ENCODE data around the gene FTSJ1. TPM values are rescaled to one million over a fixed set of nuclear protein-coding genes. Genes with fewer than 3 reads are reported as not detected.

Gene FTSJ1
- total and polyA plus RNA-seq, 7 donors, result 15.6 to 39.9 (median 26.9) TPM

- H3K4me3 ChIP-seq, result no peak overlapping the region
- H3K9me3 ChIP-seq, result no peaks in the 10 kb centered on the region
- no peaks in the 10 kb centered on the region for H3K4me1 ChIP-seq
- TF ChIP-seq POLR2A (IDR thresholded peaks at IDR 0.05) (no peak), EP300 (IDR thresholded peaks at IDR 0.05) (no peak), CTCF (IDR thresholded peaks at IDR 0.05) (no peak)
- WGBS, 2 donors, result 92 to 93% methylated on average over 9 of the region's 9 CpGs
- H3K27ac ChIP-seq, result no peak overlapping the region
- no peak for DNase-seq
- no peaks in the 10 kb centered on the region for H3K27me3 ChIP-seq
- H3K36me3 ChIP-seq, result no peaks in the 10 kb centered on the region
- intact Hi-C loops (cut with DNase I), result no loop called here
Measured at GRCh38 chrX:48491809-48492208, 15.8 kb downstream of the FTSJ1 start.

- TF ChIP-seq POLR2AphosphoS5 (IDR thresholded peaks at IDR 0.05) (no peak), CTCF (IDR thresholded peaks at IDR 0.05) (no peak), POLR2A (IDR thresholded peaks at IDR 0.05) (no peak), EP300 (IDR thresholded peaks at IDR 0.05) (no peak)
- H3K27ac ChIP-seq, result no peak overlapping the region
- H3K4me1 ChIP-seq, result no peaks in the 10 kb centered on the region
- no peaks in the 10 kb centered on the region for H3K9me3 ChIP-seq
- no peak for DNase-seq
- H3K27me3 ChIP-seq, result no peaks in the 10 kb centered on the region
- 78 to 89% methylated on average over 7 of the region's 7 CpGs for WGBS, 2 donors
- no peaks in the 10 kb centered on the region for H3K36me3 ChIP-seq
- no peak overlapping the region for H3K4me3 ChIP-seq
- intact Hi-C loops (cut with DNase I), result no loop called here
Measured at GRCh38 chrX:48492293-48492910, 16.4 kb downstream of the FTSJ1 start.

- intact Hi-C loops (cut with DNase I), result no loop called here
- Histone ChIP-seq H3K4me3 (no peak overlapping the region), H3K27ac (no peak overlapping the region), H3K9me3 (no peaks in the 10 kb centered on the region), H3K36me3 (no peaks in the 10 kb centered on the region), H3K4me1 (no peaks in the 10 kb centered on the region), H3K27me3 (no peaks in the 10 kb centered on the region)
- TF ChIP-seq CTCF (IDR thresholded peaks at IDR 0.05) (no peak), EP300 (IDR thresholded peaks at IDR 0.05) (no peak), POLR2A (IDR thresholded peaks at IDR 0.05) (no peak), POLR2AphosphoS5 (IDR thresholded peaks at IDR 0.05) (no peak)
- no peak for DNase-seq
- WGBS, 2 donors, result 10 to 41% methylated on average over 10 of the region's 10 CpGs
Measured at GRCh38 chrX:48493890-48494364, 17.9 kb downstream of the FTSJ1 start.

- Histone ChIP-seq H3K9me3 (no peaks in the 10 kb centered on the region), H3K4me1 (no peaks in the 10 kb centered on the region), H3K4me3 (no peak overlapping the region), H3K27me3 (no peaks in the 10 kb centered on the region), H3K27ac (no peak overlapping the region), H3K36me3 (no peaks in the 10 kb centered on the region)
- TF ChIP-seq POLR2AphosphoS5 (IDR thresholded peaks at IDR 0.05) (no peak), POLR2A (IDR thresholded peaks at IDR 0.05) (no peak), CTCF (IDR thresholded peaks at IDR 0.05) (no peak)
- intact Hi-C loops (cut with DNase I), result no loop called here
- WGBS, 2 donors, result 85 to 89% methylated on average over 4 of the region's 4 CpGs
- no peak for DNase-seq
Measured at GRCh38 chrX:48496660-48497059, 20.7 kb downstream of the FTSJ1 start.

- DNase-seq, result no peak
- no peak for TF ChIP-seq EP300 (IDR thresholded peaks at IDR 0.05)
- TF ChIP-seq POLR2AphosphoS5 (IDR thresholded peaks at IDR 0.05), result no peak
- TF ChIP-seq POLR2A (IDR thresholded peaks at IDR 0.05), result no peak
- TF ChIP-seq CTCF (IDR thresholded peaks at IDR 0.05), result no peak
- WGBS, 2 donors, result 81 to 85% methylated on average over 5 of the region's 5 CpGs
- no peaks in the 10 kb centered on the region for H3K4me1 ChIP-seq
- H3K4me3 ChIP-seq, result no peak overlapping the region
- intact Hi-C loops (cut with DNase I), result no loop called here
- no peak overlapping the region for H3K27ac ChIP-seq
- H3K36me3 ChIP-seq, result no peaks in the 10 kb centered on the region
- no peaks in the 10 kb centered on the region for H3K27me3 ChIP-seq
- no peaks in the 10 kb centered on the region for H3K9me3 ChIP-seq
Measured at GRCh38 chrX:48497871-48498270, 21.9 kb downstream of the FTSJ1 start.

Measured in sigmoid colon (tissue), 7 donors.